CD14-positive monocyte (primary cell): ENCODE measurements around the gene AKR1C8. TPM values are rescaled to one million over a fixed set of nuclear protein-coding genes. Genes with fewer than 3 reads are reported as not detected.

Source experiments
- DNase-seq, 3 donors: peaks; one replicate each; pipeline ENCODE4 v3.0.0-alpha.2; 2011 to 2022
- H2AFZ ChIP-seq: 2 replicates; pipeline ENCODE4 v1.6.0; 2012; ENCODE audit warnings: mild to moderate bottlenecking, low read depth, low read length, inconsistent platforms; ENCODE audit not compliant: insufficient read depth, poor library complexity, severe bottlenecking
- H3K27ac ChIP-seq, 2 donors: 1 replicate in 1 of 2; 2 replicates in 1 of 2; pipeline ENCODE4 v1.5.1; 2012 to 2013; ENCODE audit warnings: low read length in 2 of 2, control low read depth in 1 of 2, inconsistent platforms in 1 of 2, low read depth in 1 of 2, mild to moderate bottlenecking in 1 of 2
- H3K27me3 ChIP-seq, 2 donors: one replicate each; pipeline versions ENCODE4 v1.6.0 to v1.6.1; 2011 to 2013; ENCODE audit warnings: low read length in 2 of 2; ENCODE audit not compliant: control insufficient read depth in 2 of 2, insufficient read depth in 2 of 2
- H3K36me3 ChIP-seq, 2 donors: replicated peaks in 1 of 2; 1 replicate in 1 of 2; 2 replicates in 1 of 2; pipeline versions ENCODE4 v1.5.1 to v1.6.1; 2012 to 2013; ENCODE audit warnings: low read length in 2 of 2, control low read depth in 1 of 2, inconsistent platforms in 1 of 2, mild to moderate bottlenecking in 1 of 2; ENCODE audit not compliant: insufficient read depth in 2 of 2, control insufficient read depth in 1 of 2
- H3K4me1 ChIP-seq, 2 donors: 1 replicate in 1 of 2; 2 replicates in 1 of 2; pipeline versions ENCODE4 v1.5.1 to v1.6.1; 2012 to 2013; ENCODE audit warnings: low read length in 2 of 2, control low read depth in 1 of 2, inconsistent platforms in 1 of 2, mild to moderate bottlenecking in 1 of 2, moderate library complexity in 1 of 2; ENCODE audit not compliant: insufficient read depth in 2 of 2, control insufficient read depth in 1 of 2
- H3K4me2 ChIP-seq: replicated peaks from 2 replicates; pipeline ENCODE3; 2012; ENCODE audit warnings: low read length, moderate library complexity, mild to moderate bottlenecking; ENCODE audit not compliant: poor library complexity, severe bottlenecking; ENCODE audit errors: extremely low read depth
- H3K4me3 ChIP-seq, 3 experiments: fragments of 200-600 bp in 1 of 3; sonication (generic) in 1 of 3; replicated peaks in 1 of 3; 1 replicate in 2 of 3; 2 replicates in 1 of 3; pipeline ENCODE4 v1.5.1; 2011 to 2013; ENCODE audit warnings: low read length in 3 of 3, mild to moderate bottlenecking in 3 of 3, control low read depth in 2 of 3, low read depth in 2 of 3, inconsistent platforms in 1 of 3, moderate library complexity in 1 of 3
- H3K79me2 ChIP-seq: 2 replicates; pipeline ENCODE4 v1.6.0; 2012; ENCODE audit warnings: mild to moderate bottlenecking, control low read depth, inconsistent platforms, low read length, moderate library complexity; ENCODE audit not compliant: insufficient read depth
- H3K9ac ChIP-seq: 2 replicates; pipeline ENCODE4 v1.6.0; 2017; ENCODE audit warnings: low read length, mild to moderate bottlenecking; ENCODE audit not compliant: insufficient read depth, poor library complexity, severe bottlenecking
- H3K9me3 ChIP-seq, 2 donors: replicated peaks in 1 of 2; 1 replicate in 1 of 2; 2 replicates in 1 of 2; pipeline versions ENCODE4 v1.5.1 to v1.6.1; 2012 to 2013; ENCODE audit warnings: low read length in 2 of 2, control low read depth in 1 of 2; ENCODE audit not compliant: control insufficient read depth in 1 of 2, insufficient read depth in 1 of 2
- H4K20me1 ChIP-seq: 2 replicates; pipeline ENCODE4 v1.6.0; 2012; ENCODE audit warnings: mild to moderate bottlenecking, low read length, control low read depth, moderate library complexity; ENCODE audit not compliant: insufficient read depth
- H3K27ac Mint-ChIP-seq, 7 donors: one replicate each; pipeline ENCODE4 v1.8.0; 2020; ENCODE audit warnings: mild to moderate bottlenecking in 7 of 7, mixed read lengths in 7 of 7, moderate library complexity in 6 of 7, inconsistent platforms in 2 of 7
- H3K27me3 Mint-ChIP-seq, 3 donors: one replicate each; pipeline ENCODE4 v1.8.0; 2021 to 2022; ENCODE audit warnings: low read depth in 3 of 3, mild to moderate bottlenecking in 3 of 3, mixed read lengths in 3 of 3, moderate library complexity in 3 of 3, inconsistent platforms in 1 of 3
- H3K36me3 Mint-ChIP-seq, 2 donors: one replicate each; pipeline ENCODE4 v1.8.0; 2020; ENCODE audit warnings: mixed read lengths in 2 of 2, inconsistent platforms in 1 of 2, mild to moderate bottlenecking in 1 of 2
- H3K4me1 Mint-ChIP-seq: one replicate; pipeline ENCODE4 v1.8.0; 2020; ENCODE audit warnings: mild to moderate bottlenecking, mixed read lengths
- H3K4me3 Mint-ChIP-seq, 2 donors: one replicate each; pipeline ENCODE4 v1.8.0; 2020; ENCODE audit warnings: mild to moderate bottlenecking in 2 of 2, mixed read lengths in 2 of 2, moderate library complexity in 1 of 2
- H3K9me3 Mint-ChIP-seq, 7 donors: one replicate each; pipeline ENCODE4 v1.8.0; 2020 to 2022; ENCODE audit warnings: mixed read lengths in 7 of 7, mild to moderate bottlenecking in 6 of 7, moderate library complexity in 6 of 7, inconsistent platforms in 2 of 7
- CTCF ChIP-seq: fragments of 200-600 bp; IDR thresholded peaks from one replicate; pipeline ENCODE4 v1.8.0; 2022; ENCODE audit warnings: antibody characterized with exemption, mild to moderate bottlenecking
- WGBS: methylation state at CpG from one replicate; pipeline ENCODE4 v1.1.5; 2013; ENCODE audit warnings: missing lambda C conversion rate; ENCODE audit not compliant: insufficient coverage; 5-methylcytosine and 5-hydroxymethylcytosine counted together
- intact Hi-C, 2 donors: fragments of 100-400 bp; cut with micrococcal nuclease; formaldehyde crosslinking; loops; one replicate each; pipeline versions ENCODE4 v1.15.0 to v1.15.1; 2023
- polyA plus RNA-seq, 3 donors: library from polyadenylated mRNA; depleted of rRNA in 1 of 3; unstranded in 2 of 3; stranded (reverse) in 1 of 3; fragments of 300-500 nt in 2 of 3; fragments of >200 nt in 1 of 3; fragmentation: Illumina TruSeq in 2 of 3; gene quantifications; 1 replicate in 2 of 3; 2 replicates in 1 of 3; pipeline ENCODE4 v1.2.3, GENCODE V29; 2012 to 2021

The AKR1C8 gene
- polyA plus RNA-seq, 3 donors, result not detected

GRCh38 chr10:5151076-5151475 lies 33.9 kb downstream of the AKR1C8 start:
- H3K4me3 ChIP-seq, result no peak overlapping the region
- no peaks in the 10 kb centered on the region for H3K36me3 ChIP-seq
- intact Hi-C loops, result no loop called here
- H3K4me1 ChIP-seq, result no peaks in the 10 kb centered on the region
- H3K9me3 Mint-ChIP-seq, result peaks cover 8 to 25% (median 12%) of the 10 kb centered on the region in 7 donors
- H3K27me3 ChIP-seq, result no peaks in the 10 kb centered on the region
- H3K27ac ChIP-seq, result no peak overlapping the region
- no CpG with 5 or more reads among the region's 3 CpGs for WGBS
- no peak overlapping the region for H3K9ac ChIP-seq
- no peaks in the 10 kb centered on the region for H3K4me1 Mint-ChIP-seq
- no peaks in the 10 kb centered on the region for H4K20me1 ChIP-seq
- no peaks in the 10 kb centered on the region for H3K36me3 Mint-ChIP-seq
- H2AFZ ChIP-seq, result no peak overlapping the region
- H3K9me3 ChIP-seq, result peaks cover 8 to 9% of the 10 kb centered on the region in 2 donors
- no peak overlapping the region for H3K27ac Mint-ChIP-seq
- H3K79me2 ChIP-seq, result no peaks in the 10 kb centered on the region
- DNase-seq, result no peak
- H3K27me3 Mint-ChIP-seq, result peaks cover 0 to 2% (median 0%) of the 10 kb centered on the region in 3 donors
- H3K4me2 ChIP-seq, result no peak overlapping the region
- no peak for TF ChIP-seq CTCF
- no peak overlapping the region for H3K4me3 Mint-ChIP-seq

GRCh38 chr10:5148678-5149032 lies 36.3 kb downstream of the AKR1C8 start:
- peaks cover 0 to 2% (median 0%) of the 10 kb centered on the region in 3 donors for H3K27me3 Mint-ChIP-seq
- no peak for DNase-seq
- peaks cover 8 to 20% (median 12%) of the 10 kb centered on the region in 7 donors for H3K9me3 Mint-ChIP-seq
- H3K4me1 Mint-ChIP-seq, result no peaks in the 10 kb centered on the region
- peaks cover 8 to 9% of the 10 kb centered on the region in 2 donors for H3K9me3 ChIP-seq
- no peak overlapping the region for H3K4me3 ChIP-seq
- intact Hi-C loops, result no loop called here
- no peak overlapping the region for H2AFZ ChIP-seq
- no peaks in the 10 kb centered on the region for H3K4me1 ChIP-seq
- H4K20me1 ChIP-seq, result no peaks in the 10 kb centered on the region
- H3K4me3 Mint-ChIP-seq, result no peak overlapping the region
- no peaks in the 10 kb centered on the region for H3K36me3 Mint-ChIP-seq
- no peaks in the 10 kb centered on the region for H3K27me3 ChIP-seq
- H3K4me2 ChIP-seq, result no peak overlapping the region
- H3K36me3 ChIP-seq, result no peaks in the 10 kb centered on the region
- TF ChIP-seq CTCF, result no peak
- H3K9ac ChIP-seq, result no peak overlapping the region
- H3K79me2 ChIP-seq, result no peaks in the 10 kb centered on the region
- H3K27ac ChIP-seq, result no peak overlapping the region
- H3K27ac Mint-ChIP-seq, result no peak overlapping the region
- WGBS, result no CpG with 5 or more reads among the region's 1 CpG
